NT2/D1 (cell line): ENCODE results near the gene COX7A1.

Experiments used
- SUZ12 ChIP-seq: IDR thresholded peaks from 2 replicates; pipeline ENCODE4 v1.6.1; 2011; ENCODE audit not compliant: insufficient read length, insufficient read depth; ENCODE audit errors: extremely low read depth
- YY1 ChIP-seq: IDR thresholded peaks from 2 replicates; pipeline ENCODE4 v1.6.1; 2011; ENCODE audit not compliant: insufficient read length, insufficient read depth
- ZNF274 ChIP-seq: IDR thresholded peaks from 2 replicates; pipeline ENCODE4 v1.6.1; 2011; ENCODE audit warnings: mild to moderate bottlenecking, low read depth, low read length

DNA sequence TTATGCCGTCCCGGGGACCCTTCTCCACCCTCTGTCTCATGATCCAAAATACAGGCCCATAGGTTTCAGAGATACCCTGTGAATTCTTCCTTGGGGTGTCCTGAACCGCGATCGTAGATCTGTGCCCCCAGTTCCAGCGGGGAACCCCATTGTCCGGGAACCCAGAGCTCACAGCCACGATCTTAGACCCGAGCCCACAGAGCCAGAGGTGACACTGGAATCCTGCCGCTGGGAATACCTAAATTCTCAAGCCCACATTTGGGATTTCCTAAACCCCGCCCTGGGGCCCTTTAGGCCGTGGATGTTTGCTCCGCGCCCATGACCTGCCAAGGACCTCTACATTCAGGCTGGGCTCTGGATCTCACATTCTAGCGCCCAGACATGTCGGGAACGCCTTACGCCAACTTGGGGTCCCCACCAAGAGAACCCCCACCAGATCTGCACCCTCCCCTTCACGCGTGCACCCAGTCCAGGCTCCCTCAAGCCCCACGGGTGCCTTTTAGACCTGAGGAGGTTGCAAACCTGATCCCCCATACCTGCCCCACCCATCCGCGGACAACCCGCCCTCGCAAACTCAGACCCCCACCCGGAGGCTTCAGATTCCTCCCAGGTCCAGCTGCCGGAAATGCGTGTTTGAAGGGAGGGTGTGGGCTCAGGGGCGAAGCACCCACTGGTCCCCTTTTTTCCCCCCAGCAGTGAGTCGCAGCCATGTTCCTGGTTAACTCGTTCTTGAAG lies 11.8 kb downstream of the COX7A1 start:
- TF ChIP-seq YY1, result no peak
- TF ChIP-seq ZNF274, result no peak
- no peak for TF ChIP-seq SUZ12
